Thoracic aorta (tissue), 2 donors: Measurements from ENCODE around the gene GPRC5A. TPM values are rescaled to one million over a fixed set of nuclear protein-coding genes. Genes with fewer than 3 reads are reported as not detected.
"Not testable (repeated sequence)": the region's sequence is repeated elsewhere in the genome, so short reads cannot be mapped to it uniquely, and the experiment has no call there.

Experiments
- ATAC-seq: fragments of 150-250 bp; one replicate; pipeline ENCODE4 v1.8.0; 2017; ENCODE audit warnings: low read depth; ENCODE audit not compliant: insufficient number of reproducible peaks, low FRiP score
- DNase-seq: peaks from one replicate; pipeline ENCODE4 v3.0.0-alpha.2; 2020; ENCODE audit warnings: low spot score
- H3K27ac ChIP-seq, 2 donors: fragments of 200-600 bp; sonication (generic); 1 replicate in 1 of 2; 2 replicates in 1 of 2; pipeline ENCODE4 v1.5.1; 2016; ENCODE audit warnings: mild to moderate bottlenecking in 2 of 2, moderate library complexity in 2 of 2
- H3K27me3 ChIP-seq: fragments of 200-600 bp; sonication (generic); replicated peaks from 2 replicates; pipeline ENCODE4 v1.6.0; 2016; ENCODE audit warnings: mild to moderate bottlenecking; ENCODE audit not compliant: insufficient read depth
- H3K36me3 ChIP-seq: fragments of 200-600 bp; sonication (generic); one replicate; pipeline ENCODE4 v1.5.1; 2016
- H3K4me1 ChIP-seq, 2 donors: fragments of 200-600 bp; sonication (generic); 1 replicate in 1 of 2; 2 replicates in 1 of 2; pipeline versions ENCODE4 v1.5.1 to v1.6.0; 2016; ENCODE audit warnings: low read depth in 2 of 2, mild to moderate bottlenecking in 1 of 2; ENCODE audit not compliant: control insufficient read depth in 1 of 2
- H3K4me3 ChIP-seq: fragments of 200-600 bp; sonication (generic); 2 replicates; pipeline ENCODE4 v1.5.1; 2016; ENCODE audit warnings: mild to moderate bottlenecking
- H3K9me3 ChIP-seq: fragments of 200-600 bp; sonication (generic); 2 replicates; pipeline ENCODE4 v1.5.1; 2016
- CTCF ChIP-seq: fragments of 200-600 bp; sonication (generic); IDR thresholded peaks from one replicate; pipeline ENCODE4 v1.5.1; 2019; ENCODE audit warnings: antibody characterized with exemption
- total RNA-seq, 2 donors: library from RNA; depleted of rRNA; stranded (reverse); fragments of >200 nt; gene quantifications; one replicate each; pipeline versions ENCODE4 v1.1.0 to v1.2.3, GENCODE V29; 2016

The GPRC5A gene
- total RNA-seq, 2 donors from 2014 or later, result 42.8 to 123 TPM

GRCh38 chr12:12872934-12873275 lies 18.5 kb upstream of the GPRC5A start:
- peaks cover 2 to 19% of the 10 kb centered on the region in 2 donors for H3K4me1 ChIP-seq
- H3K4me3 ChIP-seq, result no peak overlapping the region
- H3K36me3 ChIP-seq, result no peaks in the 10 kb centered on the region
- no peak for TF ChIP-seq CTCF
- no peak for ATAC-seq
- H3K9me3 ChIP-seq, result no peaks in the 10 kb centered on the region
- H3K27ac ChIP-seq, result no peak overlapping the region
- no peak for DNase-seq
- no peaks in the 10 kb centered on the region for H3K27me3 ChIP-seq

- ATAC-seq, result no peak
- TF ChIP-seq CTCF, result no peak
- DNase-seq, result no peak
These were observed 17.3 kb upstream of the GPRC5A start for GRCh38 chr12:12874029-12874428.

GRCh38 chr12:12875301-12875700 lies 16.1 kb upstream of the GPRC5A start:
- H3K9me3 ChIP-seq, ATAC-seq, H3K27ac ChIP-seq, H3K4me3 ChIP-seq, DNase-seq, H3K36me3 ChIP-seq, H3K27me3 ChIP-seq: not testable (repeated sequence)
- peaks cover 5 to 29% of the 10 kb centered on the region in 2 donors for H3K4me1 ChIP-seq

More at GRCh38 chr12:12874029-12874428, 17.3 kb upstream of the GPRC5A start:
- Histone ChIP-seq H3K36me3 (no peaks in the 10 kb centered on the region), H3K9me3 (no peaks in the 10 kb centered on the region), H3K4me3 (no peak overlapping the region), H3K27ac (no peak overlapping the region), H3K4me1 (peaks cover 5 to 29% of the 10 kb centered on the region in 2 donors), H3K27me3 (no peaks in the 10 kb centered on the region)

GRCh38 chr12:12877153-12877768 lies 14.1 kb upstream of the GPRC5A start:
- peak overlapping the region; percentile 44 for H3K4me3 ChIP-seq

GRCh38 chr12:12877781-12878455 lies 13.4 kb upstream of the GPRC5A start:
- H3K4me1 ChIP-seq, result peaks cover 13 to 36% of the 10 kb centered on the region in 2 donors
- no peaks in the 10 kb centered on the region for H3K27me3 ChIP-seq
- DNase-seq (no peak), ATAC-seq (no peak)
- peak overlapping the region; percentile 44 for H3K4me3 ChIP-seq
- TF ChIP-seq CTCF, result no peak
- peak overlapping the region; percentile 47 to 74 for H3K27ac ChIP-seq
- H3K9me3 ChIP-seq, result no peaks in the 10 kb centered on the region
- H3K36me3 ChIP-seq, result no peaks in the 10 kb centered on the region

More at GRCh38 chr12:12877153-12877768, 14.1 kb upstream of the GPRC5A start:
- ATAC-seq, result no peak
- TF ChIP-seq CTCF, result no peak
- Histone ChIP-seq H3K27me3 (no peaks in the 10 kb centered on the region), H3K9me3 (no peaks in the 10 kb centered on the region), H3K27ac (peak overlapping the region; percentile 47 to 74), H3K36me3 (no peaks in the 10 kb centered on the region), H3K4me1 (peaks cover 13 to 39% of the 10 kb centered on the region in 2 donors)
- no peak for DNase-seq
